CD4-positive, alpha-beta T cell treated with Interleukin-12 subunit alpha and Interleukin-12 subunit beta, for 1 hour (primary cell): Measurements from ENCODE around the gene NPEPL1.
"Not testable (repeated sequence)": the region's sequence is repeated elsewhere in the genome, so short reads cannot be mapped to it uniquely, and the experiment has no call there.

Experiments
- DNase-seq: peaks from one replicate; pipeline ENCODE4 v3.0.0-alpha.2; 2020

Gene NPEPL1, protein sequence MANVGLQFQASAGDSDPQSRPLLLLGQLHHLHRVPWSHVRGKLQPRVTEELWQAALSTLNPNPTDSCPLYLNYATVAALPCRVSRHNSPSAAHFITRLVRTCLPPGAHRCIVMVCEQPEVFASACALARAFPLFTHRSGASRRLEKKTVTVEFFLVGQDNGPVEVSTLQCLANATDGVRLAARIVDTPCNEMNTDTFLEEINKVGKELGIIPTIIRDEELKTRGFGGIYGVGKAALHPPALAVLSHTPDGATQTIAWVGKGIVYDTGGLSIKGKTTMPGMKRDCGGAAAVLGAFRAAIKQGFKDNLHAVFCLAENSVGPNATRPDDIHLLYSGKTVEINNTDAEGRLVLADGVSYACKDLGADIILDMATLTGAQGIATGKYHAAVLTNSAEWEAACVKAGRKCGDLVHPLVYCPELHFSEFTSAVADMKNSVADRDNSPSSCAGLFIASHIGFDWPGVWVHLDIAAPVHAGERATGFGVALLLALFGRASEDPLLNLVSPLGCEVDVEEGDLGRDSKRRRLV

GRCh38 chr20:58692579-58693225 is at the start of gene NPEPL1:
Gene NPEPL1, plus strand, starts transcription at chr20:58692800. Its CDS starts 101 bp downstream, at chr20:58692901.
- peak; percentile 69 for DNase-seq

- DNase-seq: not testable (repeated sequence)
Observed at GRCh38 chr20:58642896-58643295, 49.7 kb upstream of the NPEPL1 start.

- no peak for DNase-seq
Observed at GRCh38 chr20:58645412-58645968, 47.1 kb upstream of the NPEPL1 start.

GRCh38 chr20:58646257-58646656 is 46.3 kb upstream of the NPEPL1 start:
- DNase-seq: no peak

- no peak for DNase-seq
Observed at GRCh38 chr20:58646703-58647102, 45.9 kb upstream of the NPEPL1 start.

DNA sequence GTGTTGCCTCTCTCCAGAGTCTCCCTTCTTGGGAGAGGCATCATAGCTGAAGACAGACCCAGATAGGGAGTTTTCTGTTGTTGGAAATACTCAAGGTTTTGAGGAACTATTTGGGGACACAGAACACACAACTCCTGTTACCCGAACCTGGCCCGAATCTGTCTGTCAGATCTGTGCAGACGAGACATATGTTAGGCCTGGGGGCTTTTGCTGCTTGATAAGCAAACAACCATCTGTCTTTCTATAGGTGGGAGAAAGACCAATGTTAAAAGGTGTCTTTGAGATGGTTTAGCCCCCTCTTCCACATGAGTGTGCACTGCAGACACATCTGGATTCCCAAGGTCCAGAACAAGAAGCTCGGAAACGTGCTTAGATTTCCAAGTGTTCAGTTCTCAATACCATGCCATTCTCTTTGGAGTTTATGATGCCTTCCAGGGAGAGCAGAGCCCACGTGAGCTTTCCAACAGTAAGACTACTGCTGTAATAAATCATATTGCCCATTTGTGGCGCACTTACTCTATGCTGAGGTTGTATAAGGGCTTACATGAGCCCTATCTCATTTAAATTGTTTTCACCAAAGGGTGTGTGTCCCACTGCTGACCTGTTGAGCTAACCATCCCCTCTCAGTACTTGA is 45.3 kb upstream of the NPEPL1 start:
- peak; percentile 26 for DNase-seq

GRCh38 chr20:58647796-58648501 is 44.7 kb upstream of the NPEPL1 start:
- no peak for DNase-seq

GRCh38 chr20:58648502-58648825 is 44.1 kb upstream of the NPEPL1 start:
- not testable (repeated sequence) for DNase-seq

GRCh38 chr20:58649288-58650180 is 43.1 kb upstream of the NPEPL1 start:
- peak; percentile 41 for DNase-seq

DNA sequence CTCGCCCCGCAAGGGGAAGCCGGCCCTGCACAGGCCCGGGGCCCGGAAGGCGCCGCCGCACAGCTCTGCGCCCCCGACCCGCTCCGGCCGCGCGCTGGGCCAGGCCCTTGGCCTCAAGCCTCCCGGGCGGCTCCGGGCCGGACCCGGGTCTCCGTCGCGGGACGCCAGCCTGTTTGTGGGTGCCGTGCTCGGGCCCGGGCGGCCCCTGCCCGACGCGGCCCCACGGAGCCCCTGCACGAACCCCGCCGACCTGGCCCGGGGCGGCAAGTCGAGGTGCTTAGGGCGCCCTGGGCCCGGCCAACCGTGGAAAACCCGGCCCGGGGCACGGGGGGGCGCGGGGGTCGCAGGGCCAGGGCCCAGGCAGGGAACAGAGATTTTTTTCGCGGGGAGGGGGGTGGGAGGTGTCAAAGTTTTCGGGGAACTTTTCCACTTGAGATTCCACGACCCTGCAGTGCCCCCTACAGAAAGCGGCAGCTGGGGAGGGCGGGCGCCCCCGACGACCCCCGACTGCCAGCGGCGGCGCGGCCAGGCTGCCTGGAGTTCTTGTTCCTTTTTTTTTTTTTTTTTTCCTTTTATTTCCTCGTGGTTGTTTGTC is 42.3 kb upstream of the NPEPL1 start:
- DNase-seq: peak; percentile 39

DNA sequence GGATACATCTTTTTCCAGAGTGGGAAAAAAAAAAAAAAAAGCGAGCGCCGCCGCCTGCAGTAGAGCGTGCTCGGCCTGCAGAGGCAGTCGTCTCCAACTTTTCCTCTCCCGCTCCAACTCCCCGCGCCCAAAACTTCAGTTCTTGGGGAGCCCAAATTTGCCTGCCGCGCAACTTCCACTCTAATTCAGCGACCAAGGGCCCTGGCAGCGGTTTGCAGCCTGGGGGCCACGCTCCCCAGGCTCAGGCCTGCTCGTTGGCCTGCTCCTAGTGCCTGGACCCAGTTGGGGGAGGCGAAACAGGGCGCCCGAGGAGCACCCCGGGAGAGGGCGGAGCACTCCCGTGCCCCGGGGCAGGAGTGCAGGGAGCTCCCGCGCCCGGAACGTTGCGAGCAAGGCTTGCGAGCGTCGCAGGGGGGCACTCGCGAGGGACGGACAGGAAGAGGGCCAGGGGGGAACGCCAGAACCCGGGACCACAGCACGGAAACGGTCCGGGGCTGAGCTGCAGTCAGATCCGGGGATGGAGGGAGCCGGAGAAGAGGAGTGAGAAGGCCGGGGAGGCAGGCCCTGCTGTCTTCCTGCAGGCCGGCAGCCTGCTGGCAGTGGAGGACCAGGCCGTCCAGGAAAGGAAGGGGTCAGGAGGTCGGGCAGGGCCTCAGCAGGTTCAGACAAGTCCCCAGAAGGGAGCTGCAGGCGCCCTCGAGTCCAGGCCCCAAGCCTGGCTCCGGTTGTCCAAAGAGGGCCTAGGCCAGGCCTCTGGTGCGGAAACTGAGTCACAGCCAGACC is 41.6 kb upstream of the NPEPL1 start, which contains the start of gene STX16:
STX16 (plus strand) TSS at position 508 of the 783 bp plus-strand sequence. CDS start 724 bp downstream, outside the sequence.
- peak; percentile 90 for DNase-seq

GRCh38 chr20:58651559-58651945 is 41.0 kb upstream of the NPEPL1 start:
- DNase-seq: no peak

GRCh38 chr20:58651946-58652605 is 40.5 kb upstream of the NPEPL1 start:
- peak; percentile 85 for DNase-seq

GRCh38 chr20:58652606-58653294 is 39.9 kb upstream of the NPEPL1 start:
- DNase-seq: peak; percentile 37

DNA sequence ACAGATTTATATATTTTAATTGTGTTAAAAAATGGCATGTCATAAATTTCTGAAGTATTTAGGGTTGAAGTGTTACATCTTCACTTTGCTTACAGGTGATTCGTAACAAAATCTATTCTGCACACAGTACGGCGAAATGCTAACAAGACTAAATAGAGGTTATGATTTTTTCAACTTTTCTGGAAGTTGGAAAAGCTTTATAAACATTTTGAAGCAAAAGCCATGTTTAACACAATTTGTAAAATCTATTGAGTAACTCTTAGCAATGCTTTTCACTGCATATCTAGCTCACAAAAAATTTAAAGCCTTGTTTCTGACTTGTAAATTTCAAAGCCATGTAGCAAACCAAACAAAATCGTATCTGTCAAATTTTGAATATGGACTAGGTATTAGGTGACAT is 38.3 kb upstream of the NPEPL1 start:
- DNase-seq: no peak

- DNase-seq: no peak
Observed at GRCh38 chr20:58655328-58656107, 37.1 kb upstream of the NPEPL1 start.

DNA sequence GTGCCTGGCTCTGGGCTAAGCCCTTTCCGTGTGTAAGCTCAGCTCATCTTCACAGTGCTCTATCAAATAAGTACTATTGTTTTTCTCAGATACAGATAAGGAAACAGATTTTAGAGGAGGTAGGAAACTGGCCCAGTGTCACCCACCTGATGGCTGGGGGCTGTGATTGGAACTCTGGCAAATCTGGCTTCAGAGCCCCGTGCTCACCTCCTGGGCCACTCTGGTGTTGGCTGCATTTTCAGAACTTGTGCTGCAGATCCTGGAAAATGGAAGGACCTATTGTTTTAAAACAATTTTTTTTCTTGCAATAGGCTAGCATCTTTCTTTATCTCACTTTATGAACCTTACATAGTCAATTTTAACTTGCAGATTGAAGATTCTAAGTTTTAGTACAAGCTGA is 35.8 kb upstream of the NPEPL1 start:
- no peak for DNase-seq

DNA sequence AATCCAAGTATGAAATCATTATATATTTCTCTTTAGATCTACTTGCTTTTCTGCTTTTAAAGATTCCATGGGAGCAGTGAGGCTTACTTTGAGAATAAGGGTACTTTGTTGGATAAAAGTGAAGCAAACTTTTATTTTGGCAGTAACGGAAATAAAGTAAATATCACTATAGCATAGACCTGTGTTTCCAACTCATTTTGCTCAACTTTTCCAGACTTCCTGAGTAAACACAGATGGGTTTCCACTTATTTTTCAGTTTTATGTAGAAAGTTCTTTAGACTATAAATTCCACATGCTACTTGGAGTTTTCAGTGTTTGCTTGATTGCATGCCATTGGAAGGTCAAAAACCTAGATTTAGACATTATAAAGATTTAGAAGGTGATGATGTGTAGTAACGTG is 35.3 kb upstream of the NPEPL1 start:
- no peak for DNase-seq
